Stimulated activated naive CD8-positive, alpha-beta T cell treated with anti-CD3 and anti-CD28 coated beads, Interleukin-15, Interleukin-2, amounts not matched to agents 100 U/mL and 50 U/mL, for 24 hours (primary cell): ENCODE results near the gene WDR59.
"Not testable (repeated sequence)": the region's sequence is repeated elsewhere in the genome, so short reads cannot be mapped to it uniquely, and the experiment has no call there.

Source experiments
- ATAC-seq: fragments of 150-1000 bp; cut with Tn5 transposase; one replicate; pipeline ENCODE4 v1.10.0; 2021
- DNase-seq: peaks from one replicate; pipeline ENCODE4 v3.0.0; 2021

The WDR59 gene, protein sequence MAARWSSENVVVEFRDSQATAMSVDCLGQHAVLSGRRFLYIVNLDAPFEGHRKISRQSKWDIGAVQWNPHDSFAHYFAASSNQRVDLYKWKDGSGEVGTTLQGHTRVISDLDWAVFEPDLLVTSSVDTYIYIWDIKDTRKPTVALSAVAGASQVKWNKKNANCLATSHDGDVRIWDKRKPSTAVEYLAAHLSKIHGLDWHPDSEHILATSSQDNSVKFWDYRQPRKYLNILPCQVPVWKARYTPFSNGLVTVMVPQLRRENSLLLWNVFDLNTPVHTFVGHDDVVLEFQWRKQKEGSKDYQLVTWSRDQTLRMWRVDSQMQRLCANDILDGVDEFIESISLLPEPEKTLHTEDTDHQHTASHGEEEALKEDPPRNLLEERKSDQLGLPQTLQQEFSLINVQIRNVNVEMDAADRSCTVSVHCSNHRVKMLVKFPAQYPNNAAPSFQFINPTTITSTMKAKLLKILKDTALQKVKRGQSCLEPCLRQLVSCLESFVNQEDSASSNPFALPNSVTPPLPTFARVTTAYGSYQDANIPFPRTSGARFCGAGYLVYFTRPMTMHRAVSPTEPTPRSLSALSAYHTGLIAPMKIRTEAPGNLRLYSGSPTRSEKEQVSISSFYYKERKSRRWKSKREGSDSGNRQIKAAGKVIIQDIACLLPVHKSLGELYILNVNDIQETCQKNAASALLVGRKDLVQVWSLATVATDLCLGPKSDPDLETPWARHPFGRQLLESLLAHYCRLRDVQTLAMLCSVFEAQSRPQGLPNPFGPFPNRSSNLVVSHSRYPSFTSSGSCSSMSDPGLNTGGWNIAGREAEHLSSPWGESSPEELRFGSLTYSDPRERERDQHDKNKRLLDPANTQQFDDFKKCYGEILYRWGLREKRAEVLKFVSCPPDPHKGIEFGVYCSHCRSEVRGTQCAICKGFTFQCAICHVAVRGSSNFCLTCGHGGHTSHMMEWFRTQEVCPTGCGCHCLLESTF

GRCh38 chr16:74984529-74985296, at the start of gene WDR59:
WDR59 (minus strand) TSS chr16:74985123; CDS start chr16:74985017, 106 bp downstream.
- peak; percentile 99 for ATAC-seq
- DNase-seq: peak; percentile 98

- ATAC-seq: no peak
- DNase-seq: no peak
Measured at GRCh38 chr16:75032655-75033054, 47.7 kb upstream of the WDR59 start.

GRCh38 chr16:75029854-75030253, 44.9 kb upstream of the WDR59 start:
- ATAC-seq (no peak), DNase-seq (no peak)

DNA sequence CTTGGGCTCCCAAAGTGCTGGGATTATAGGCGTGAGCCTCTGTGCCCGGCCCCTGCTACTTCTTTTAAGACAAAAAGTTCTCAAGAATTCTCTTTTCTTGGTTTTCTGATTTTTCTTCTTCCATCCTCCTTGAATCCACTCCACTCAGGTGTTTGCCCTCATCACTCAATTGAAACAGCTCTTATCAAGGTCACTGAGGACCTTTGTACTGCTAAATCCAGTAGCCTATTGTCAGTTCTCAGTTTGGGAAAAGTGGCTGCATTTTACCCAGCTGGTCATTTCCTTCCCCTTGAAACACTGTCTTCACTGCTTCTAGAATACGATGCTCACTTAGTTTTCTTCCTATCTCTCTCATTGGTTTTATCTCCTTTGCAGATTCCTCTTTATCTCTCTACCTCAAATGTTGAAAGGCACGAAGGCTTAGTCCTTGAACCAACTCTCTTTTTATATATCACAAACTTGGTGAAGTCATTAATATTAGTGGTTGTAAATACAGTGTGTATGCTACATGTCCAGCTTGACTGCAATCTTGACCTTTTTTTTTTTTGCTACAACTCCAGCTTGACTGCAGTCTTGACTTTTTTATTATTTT, 43.7 kb upstream of the WDR59 start:
- no peak for DNase-seq
- ATAC-seq: no peak

DNA sequence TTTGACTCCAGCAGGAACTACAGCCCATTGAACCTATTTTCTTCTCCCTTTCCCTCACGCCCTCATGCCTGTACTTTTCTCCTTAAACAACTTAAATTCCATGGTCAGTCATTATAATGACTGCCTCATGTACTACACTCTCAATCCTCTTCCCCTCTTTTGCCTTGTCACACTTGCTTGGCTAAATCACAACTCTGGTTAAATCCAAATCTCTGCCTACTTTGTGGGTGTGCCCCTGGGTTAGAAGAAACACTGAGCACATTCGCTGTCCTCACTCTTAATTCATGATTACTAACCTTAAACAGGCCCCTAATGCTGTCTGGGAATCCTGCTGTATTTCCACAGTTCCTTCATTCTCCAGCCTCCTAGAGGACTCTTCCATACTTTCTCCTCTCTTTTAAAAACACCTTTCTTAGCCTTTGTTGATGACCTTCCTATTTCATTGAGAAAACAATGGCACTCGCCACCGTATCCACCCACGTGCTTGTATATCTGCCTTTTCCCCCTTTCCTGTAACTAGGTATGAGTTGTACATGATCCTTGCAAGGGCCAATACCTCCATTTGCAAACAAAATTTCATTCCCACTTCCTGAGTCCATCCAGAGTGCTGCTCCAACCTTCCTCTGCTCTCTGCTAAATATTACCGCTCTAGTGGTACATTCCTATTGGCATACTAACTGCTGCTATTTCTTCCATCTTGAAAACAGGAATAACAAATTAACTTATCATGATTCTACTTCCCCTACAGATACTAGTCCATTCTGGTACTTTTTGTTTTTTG, 42.8 kb upstream of the WDR59 start:
- DNase-seq: no peak
- no peak for ATAC-seq

- ATAC-seq (no peak), DNase-seq (no peak)
Measured at GRCh38 chr16:75026892-75027391, 42.0 kb upstream of the WDR59 start.

GRCh38 chr16:75026239-75026891, 41.4 kb upstream of the WDR59 start:
- DNase-seq, ATAC-seq: not testable (repeated sequence)

- ATAC-seq (no peak), DNase-seq (no peak)
Measured at GRCh38 chr16:75025761-75026160, 40.8 kb upstream of the WDR59 start.

DNA sequence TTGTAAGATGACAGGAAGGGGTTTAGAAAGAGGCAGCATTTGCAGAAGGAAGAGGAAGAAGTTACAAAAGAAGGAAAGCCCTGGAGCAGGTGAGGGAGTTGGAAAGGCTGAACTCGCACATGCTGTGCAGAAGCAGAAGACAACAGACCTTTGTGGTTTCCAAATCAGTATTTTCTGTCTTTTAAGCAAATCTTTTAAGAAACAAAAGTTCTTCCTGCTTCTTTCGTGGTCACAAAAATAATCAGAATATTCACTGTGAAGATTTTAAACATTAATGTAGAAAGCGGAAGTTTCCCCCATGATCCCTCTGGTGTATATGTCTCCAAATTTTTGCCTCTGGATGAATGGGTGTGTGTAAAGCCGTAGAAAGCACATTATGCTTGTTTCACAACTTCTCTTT, 39.7 kb upstream of the WDR59 start:
- DNase-seq: no peak
- no peak for ATAC-seq

- no peak for ATAC-seq
- DNase-seq: no peak
Measured at GRCh38 chr16:75024182-75024581, 39.3 kb upstream of the WDR59 start.

DNA sequence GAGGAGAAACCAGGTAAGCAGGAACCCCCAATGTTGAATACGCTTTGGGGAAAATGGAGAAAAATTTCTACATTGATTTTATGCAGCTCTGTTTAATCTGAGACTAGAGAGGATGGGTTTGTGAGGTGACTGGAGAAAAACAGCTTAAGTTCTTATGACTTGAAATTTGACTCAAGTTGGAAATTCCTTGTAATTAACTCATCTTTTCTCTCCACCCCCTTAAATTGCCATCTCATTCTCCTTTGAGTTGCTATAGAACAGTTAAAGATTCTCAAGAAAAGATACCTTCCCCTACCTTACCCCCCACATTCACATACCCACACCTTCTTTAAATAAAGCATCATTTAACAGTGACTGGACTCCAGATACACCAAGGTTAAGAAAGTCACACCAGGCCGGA, 38.1 kb upstream of the WDR59 start:
- DNase-seq (no peak), ATAC-seq (no peak)

DNA sequence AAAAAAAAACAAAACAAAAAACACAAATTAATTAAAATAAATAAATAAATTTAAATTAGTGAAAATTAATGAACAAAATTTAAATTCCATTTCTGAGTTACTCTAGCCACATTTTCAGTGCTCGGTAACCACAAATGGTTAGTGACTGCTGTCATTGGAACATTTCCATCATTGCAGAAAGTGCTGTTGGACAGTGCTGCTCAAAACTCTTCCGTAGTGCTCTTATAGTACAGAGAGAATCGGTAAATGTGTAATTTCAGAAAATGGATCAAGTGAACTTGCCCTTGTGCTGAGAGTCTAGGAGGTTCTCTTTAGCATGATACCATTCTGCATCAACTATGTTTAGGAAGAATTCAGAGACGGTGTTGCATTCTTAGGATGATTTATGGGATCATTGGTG, 37.6 kb upstream of the WDR59 start:
- no peak for ATAC-seq

GRCh38 chr16:75021410-75021809, 36.5 kb upstream of the WDR59 start:
- DNase-seq (no peak), ATAC-seq (no peak)

More for the DNA sequence above, 37.6 kb upstream of the WDR59 start:
- no peak for DNase-seq

DNA sequence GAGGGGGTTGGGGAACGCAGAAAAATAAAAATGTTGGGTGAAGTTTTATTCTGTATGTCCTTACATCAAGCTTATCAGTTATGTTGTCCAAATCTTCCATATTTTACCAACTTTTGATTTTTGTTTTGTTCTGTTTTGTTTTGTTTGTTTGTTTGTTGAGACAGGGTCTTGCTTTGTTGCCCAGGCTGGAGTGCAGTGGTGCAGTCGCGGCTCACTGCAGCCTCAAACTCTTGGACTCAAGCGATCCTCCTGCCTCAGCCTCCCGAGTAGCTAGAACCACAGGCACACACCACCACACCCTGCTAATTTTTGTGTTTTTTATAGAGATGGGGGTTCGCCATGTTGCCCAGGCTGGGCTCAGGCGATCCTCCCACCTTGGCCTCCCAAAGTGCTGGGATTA, 34.7 kb upstream of the WDR59 start:
- DNase-seq (no peak), ATAC-seq (no peak)

DNA sequence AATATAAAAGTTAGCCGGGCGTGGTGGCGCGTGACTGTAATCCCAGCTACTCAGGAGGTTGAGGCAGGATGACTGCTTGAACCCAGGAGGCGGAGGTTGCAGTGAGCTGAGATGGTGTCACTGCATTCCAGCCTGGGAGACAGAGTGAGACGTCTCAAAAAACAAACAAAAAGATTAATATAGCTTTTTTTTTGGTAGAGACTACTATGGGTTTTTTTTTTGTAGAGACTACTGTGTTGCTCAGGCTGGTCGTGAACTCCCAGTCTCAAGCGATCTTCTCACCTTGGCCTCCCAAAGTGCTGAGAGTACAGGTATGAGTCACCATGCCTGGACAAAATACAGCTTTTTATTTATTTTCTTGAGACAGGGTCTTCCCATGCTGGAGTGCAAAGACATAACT, 34.1 kb upstream of the WDR59 start:
- ATAC-seq (no peak), DNase-seq (no peak)

DNA sequence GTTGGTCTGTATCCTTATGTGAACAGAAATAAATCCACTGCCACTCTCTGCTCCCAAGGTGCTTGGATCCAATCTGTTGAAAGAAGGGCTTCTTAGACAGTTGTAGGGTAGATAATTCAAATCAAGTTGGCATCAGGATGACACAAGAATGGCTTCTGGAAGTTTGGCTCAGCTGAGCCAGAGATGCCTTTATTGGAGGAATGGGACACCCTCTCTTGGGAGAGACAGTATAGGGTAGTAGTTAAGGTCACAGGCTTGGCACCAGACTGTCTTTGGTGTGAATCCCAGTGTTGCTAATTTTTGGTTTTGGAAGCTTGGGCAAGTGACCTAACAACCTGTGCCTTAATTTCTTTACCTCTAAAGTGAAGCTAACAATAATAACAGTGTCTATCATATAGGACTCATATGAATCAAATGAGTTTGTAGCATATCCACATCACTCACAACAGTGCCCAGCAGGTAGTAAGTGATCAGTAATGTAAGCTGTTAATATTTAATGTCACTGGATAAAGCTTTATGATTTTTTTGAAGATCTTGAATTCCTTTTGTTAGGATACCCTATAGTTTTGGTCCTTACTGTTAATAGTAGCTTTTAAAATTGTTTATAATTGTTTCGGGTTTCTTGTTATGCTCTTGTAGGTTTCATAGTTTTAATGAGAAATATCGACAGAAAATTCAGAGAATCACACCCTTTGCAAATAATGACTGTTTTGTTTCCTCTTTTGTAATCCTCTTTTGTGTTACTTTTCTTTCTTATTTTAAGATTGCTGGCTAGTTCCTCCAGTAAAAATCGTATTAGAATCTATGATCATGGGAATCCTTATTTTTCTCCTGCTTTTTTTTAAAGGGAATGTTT, 33.0 kb upstream of the WDR59 start:
- ATAC-seq: no peak

DNA sequence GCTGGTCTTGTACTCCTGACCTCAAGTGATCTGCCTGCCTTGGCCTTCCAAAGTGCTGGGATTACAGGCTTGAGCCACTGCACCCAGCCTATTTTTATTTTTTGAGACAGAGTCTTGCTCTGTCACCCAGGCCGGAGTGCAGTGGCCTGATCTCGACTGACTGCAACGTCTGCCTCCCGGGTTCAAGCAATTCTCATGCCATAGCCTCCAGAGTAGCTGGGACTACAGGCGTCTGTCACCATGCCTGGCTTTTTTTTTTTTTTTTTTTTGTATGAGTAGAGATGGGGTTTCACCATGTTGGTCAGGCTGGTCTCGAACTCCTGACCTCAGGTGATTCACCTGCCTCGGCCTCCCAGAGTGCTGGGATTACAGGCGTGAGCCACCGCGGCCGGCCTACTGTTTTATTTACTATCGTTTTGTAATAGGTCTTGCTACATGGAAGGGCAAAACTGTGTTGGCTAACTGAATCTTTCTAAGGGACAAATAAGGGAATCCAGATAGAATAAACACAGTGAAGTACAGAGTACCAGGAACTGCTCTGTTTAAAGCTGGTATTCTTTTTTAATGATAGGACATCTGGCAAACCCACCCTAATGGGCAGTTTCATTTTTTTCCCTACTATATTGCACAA, 31.6 kb upstream of the WDR59 start:
- ATAC-seq, DNase-seq: not testable (repeated sequence)

More for the DNA sequence above, 33.0 kb upstream of the WDR59 start:
- no peak for DNase-seq

DNA sequence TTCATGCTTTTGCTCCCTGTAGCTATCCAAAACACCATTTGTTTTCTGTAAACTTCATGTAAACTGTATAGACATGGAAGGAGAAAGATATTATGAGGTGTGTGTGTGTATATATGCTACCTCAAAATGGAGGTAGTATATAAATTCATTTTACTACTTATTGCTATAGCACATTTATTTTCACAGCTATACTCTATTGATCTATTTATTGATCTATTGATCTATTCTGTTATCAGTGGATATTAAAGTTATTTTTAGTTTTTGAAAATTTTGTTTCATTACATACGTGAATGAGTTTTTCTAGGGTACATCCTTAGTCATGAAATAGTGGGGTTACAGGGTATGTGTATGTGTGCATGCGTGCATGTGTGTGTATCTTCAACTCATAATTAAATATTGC, 29.4 kb upstream of the WDR59 start:
- no peak for ATAC-seq
- no peak for DNase-seq

- DNase-seq, ATAC-seq: not testable (repeated sequence)
Measured at GRCh38 chr16:75013123-75013522, 28.2 kb upstream of the WDR59 start.
